HepG2 (cell line): ENCODE results near the gene CELSR3. TPM values are rescaled to one million over a fixed set of nuclear protein-coding genes. Genes with fewer than 3 reads are reported as not detected.

Source experiments
- CHD4 ChIP-seq: fragments of 200-600 bp; sonication (generic); IDR thresholded peaks from 2 replicates; pipeline ENCODE4 v1.7.0; 2017; ENCODE audit warnings: mild to moderate bottlenecking, low read length, borderline replicate concordance
- GTF3A ChIP-seq: sonication (generic); formaldehyde crosslinking; conservative IDR thresholded peaks from 2 replicates; pipeline ENCODE4 v1.4.0; 2020; ENCODE audit warnings: mild to moderate bottlenecking, missing genetic modification reagents
- HNRNPK ChIP-seq: fragments of 200-400 bp; formaldehyde crosslinking; IDR thresholded peaks from 2 replicates; pipeline ENCODE4 v1.6.1; 2018; ENCODE audit warnings: low read length, low read depth, moderate library complexity, mild to moderate bottlenecking; ENCODE audit not compliant: poor library complexity, severe bottlenecking
- IKZF4 ChIP-seq: sonication (generic); formaldehyde crosslinking; IDR thresholded peaks from 2 replicates; pipeline ENCODE4 v1.5.1; 2020; ENCODE audit warnings: borderline replicate concordance, mild to moderate bottlenecking, low read depth, missing genetic modification reagents; ENCODE audit errors: not compliant biosample characterization
- ISL2 ChIP-seq: sonication (generic); formaldehyde crosslinking; IDR thresholded peaks from 2 replicates; pipeline ENCODE4 v1.5.0; 2020; ENCODE audit warnings: missing genetic modification reagents
- KLF16 ChIP-seq, 2 experiments: sonication (generic) in 1 of 2; formaldehyde crosslinking in 1 of 2; IDR thresholded peaks; 2 replicates each; pipeline versions ENCODE4 v1.6.1 to v1.8.0; 2016 to 2023; ENCODE audit warnings: missing genetic modification reagents in 2 of 2, missing compliant biosample characterization in 1 of 2
- MXI1 ChIP-seq: IDR thresholded peaks from 3 replicates; pipeline ENCODE4 v1.6.1; 2012; ENCODE audit warnings: low read depth, low read length, inconsistent platforms, borderline replicate concordance
- ZNF124 ChIP-seq: sonication (generic); formaldehyde crosslinking; IDR thresholded peaks from 2 replicates; pipeline ENCODE4 v1.4.0; 2020; ENCODE audit warnings: missing genetic modification reagents
- ZNF343 ChIP-seq: sonication (generic); formaldehyde crosslinking; IDR thresholded peaks from 2 replicates; pipeline ENCODE4 v1.4.0; 2020; ENCODE audit warnings: mild to moderate bottlenecking, missing genetic modification reagents
- ZNF720 ChIP-seq: sonication (generic); formaldehyde crosslinking; IDR thresholded peaks from 2 replicates; pipeline ENCODE4 v1.4.0; 2020; ENCODE audit warnings: missing genetic modification reagents
- ZNF749 ChIP-seq: sonication (generic); formaldehyde crosslinking; IDR thresholded peaks from 2 replicates; pipeline ENCODE4 v1.8.0; 2022; ENCODE audit warnings: mild to moderate bottlenecking, missing genetic modification reagents, moderate library complexity, borderline replicate concordance
- ZSCAN9 ChIP-seq: IDR thresholded peaks from 2 replicates; pipeline ENCODE4 v1.6.1; 2016; ENCODE audit warnings: borderline replicate concordance
- polyA plus RNA-seq, 8 experiments: library from polyadenylated mRNA; depleted of rRNA in 3 of 8; stranded (reverse) in 7 of 8; unstranded in 1 of 8; fragments of >200 nt; fragmentation: Illumina TruSeq in 4 of 8; extraction: Trizol in 4 of 8; gene quantifications; 2 replicates each; pipeline versions ENCODE4 v1.2.1 to v1.2.3, GENCODE V29; 2011 to 2016; ENCODE audit warnings: low read depth in 4 of 8, missing spikeins in 1 of 8, mixed read lengths in 1 of 8; ENCODE audit not compliant: insufficient read depth in 1 of 8
- total RNA-seq, 5 experiments: library from RNA; depleted of rRNA; stranded (reverse); fragments of >200 nt; fragmentation: Illumina TruSeq; extraction: Trizol; gene quantifications; 2 replicates each; pipeline ENCODE4 v1.2.3, GENCODE V29; 2016; ENCODE audit warnings: low read depth in 1 of 5
- TF ChIP-seq, protein P1 (sequence below): sonication (generic); formaldehyde crosslinking; IDR thresholded peaks from 2 replicates; pipeline ENCODE4 v1.8.1; 2023; ENCODE audit warnings: mild to moderate bottlenecking, inconsistent platforms, moderate library complexity, missing genetic modification reagents, borderline replicate concordance
- TF ChIP-seq, protein P2 (sequence below): sonication (generic); formaldehyde crosslinking; IDR thresholded peaks from 2 replicates; pipeline ENCODE4 v1.5.1; 2020; ENCODE audit warnings: mild to moderate bottlenecking, missing genetic modification reagents, borderline replicate concordance
- TF ChIP-seq, protein P3 (sequence below): sonication (generic); formaldehyde crosslinking; IDR thresholded peaks from 2 replicates; pipeline ENCODE4 v1.8.0; 2023; ENCODE audit warnings: mild to moderate bottlenecking, missing genetic modification reagents
- TF ChIP-seq, protein P4 (sequence below): sonication (generic); formaldehyde crosslinking; IDR thresholded peaks from 2 replicates; pipeline ENCODE4 v1.5.0; 2020; ENCODE audit warnings: missing genetic modification reagents
- TF ChIP-seq, protein P5 (sequence below): sonication (generic); formaldehyde crosslinking; conservative IDR thresholded peaks from 2 replicates; pipeline ENCODE4 v1.4.0; 2020; ENCODE audit warnings: missing genetic modification reagents
- TF ChIP-seq, protein P6 (sequence below), 2 experiments: sonication (generic) in 1 of 2; formaldehyde crosslinking in 1 of 2; IDR thresholded peaks; 2 replicates each; pipeline versions ENCODE4 v1.5.1 to v1.6.1; 2011 to 2020; ENCODE audit warnings: borderline replicate concordance in 1 of 2, low read depth in 1 of 2, low read length in 1 of 2, mild to moderate bottlenecking in 1 of 2, missing genetic modification reagents in 1 of 2, moderate library complexity in 1 of 2

The CELSR3 gene
- total and polyA plus RNA-seq, 2 of the 13 experiments (the other 11 are each of a cell fraction or from before 2014, with no cell fraction given): 5.4 to 6.7 TPM

DNA sequence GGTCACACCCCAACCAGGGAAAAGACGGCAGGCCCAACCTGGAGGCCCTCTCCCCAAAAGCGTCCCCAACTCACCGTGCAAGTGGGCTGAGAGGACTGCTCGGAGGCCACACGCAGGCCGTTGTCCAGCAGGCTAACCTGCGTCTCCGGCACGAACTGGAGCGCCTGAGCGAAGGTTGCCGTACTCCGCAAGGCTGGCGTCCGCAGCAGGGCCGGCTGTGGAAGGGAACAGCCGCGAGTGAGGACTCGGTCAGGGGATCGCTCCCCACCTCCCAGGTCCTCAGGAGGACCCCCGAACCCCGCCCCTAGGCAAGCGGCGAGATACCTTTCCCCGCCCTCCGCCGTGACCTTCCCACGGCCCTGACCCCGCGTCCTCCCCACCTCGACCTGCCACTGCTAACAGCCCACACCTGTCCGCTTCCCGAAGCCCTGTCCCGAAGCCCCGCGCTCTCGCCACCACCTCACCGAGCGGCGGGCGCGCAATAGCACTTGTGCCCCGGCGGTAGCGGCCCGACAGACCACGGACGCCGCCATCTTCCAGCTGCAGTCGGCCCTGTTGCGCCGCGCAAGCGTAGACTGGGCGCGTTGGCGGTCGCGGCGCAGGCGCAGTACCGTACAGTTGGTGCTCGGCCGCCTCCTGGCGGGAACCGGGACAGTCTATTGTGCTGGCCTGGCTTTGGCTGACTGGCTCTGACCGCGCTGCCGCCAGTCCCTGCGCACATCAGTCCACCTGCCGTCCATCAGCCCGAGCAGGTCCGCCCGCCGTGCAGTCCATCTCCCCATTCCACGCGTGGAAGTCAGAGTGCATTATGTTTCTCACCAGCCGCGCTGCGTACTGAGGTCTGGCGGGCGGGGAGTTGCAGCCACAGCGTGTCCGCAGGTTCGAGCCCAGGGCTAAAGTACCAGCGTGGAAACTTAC lies 53.3 kb downstream of the CELSR3 start, which contains the start of gene UQCRC1 (continued):
- TF ChIP-seq, protein P1, sequence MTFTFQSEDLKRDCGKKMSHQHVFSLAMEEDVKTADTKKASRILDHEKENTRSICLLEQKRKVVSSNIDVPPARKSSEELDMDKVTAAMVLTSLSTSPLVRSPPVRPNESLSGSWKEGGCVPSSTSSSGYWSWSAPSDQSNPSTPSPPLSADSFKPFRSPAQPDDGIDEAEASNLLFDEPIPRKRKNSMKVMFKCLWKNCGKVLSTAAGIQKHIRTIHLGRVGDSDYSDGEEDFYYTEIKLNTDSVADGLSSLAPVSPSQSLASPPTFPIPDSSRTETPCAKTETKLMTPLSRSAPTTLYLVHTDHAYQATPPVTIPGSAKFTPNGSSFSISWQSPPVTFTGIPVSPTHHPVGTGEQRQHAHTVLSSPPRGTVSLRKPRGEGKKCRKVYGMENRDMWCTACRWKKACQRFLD: 0 out of 2 replicates have a peak, but pooled peaks have one; percentile 88
- TF ChIP-seq ZNF749 (CRISPR knock-in tag) (peak; percentile 86; the same call in 1 of the 2 replicates), HNRNPK (peak; percentile 64), ISL2 (CRISPR knock-in tag) (peak; percentile 65; the same call in 1 of the 2 replicates), MXI1 (peak; percentile 60; the same call in 1 of the 3 replicates), ZSCAN9 (no peak), GTF3A (peak; percentile 45; the same call in 1 of the 2 replicates), ZNF124 (CRISPR knock-in tag) (0 out of 2 replicates have a peak, but pooled peaks have one; percentile 50), ZNF720 (no peak), CHD4 (no peak), KLF16 (CRISPR knock-in tag; IDR thresholded peaks at IDR 0.05) (peak in 1 of 2 experiments; percentile 73; a peak in 2 of 4 replicates), ZNF343 (CRISPR knock-in tag) (peak; percentile 70; the same call in 1 of the 2 replicates), IKZF4 (CRISPR knock-in tag) (peak; percentile 68)
- TF ChIP-seq, protein P2, sequence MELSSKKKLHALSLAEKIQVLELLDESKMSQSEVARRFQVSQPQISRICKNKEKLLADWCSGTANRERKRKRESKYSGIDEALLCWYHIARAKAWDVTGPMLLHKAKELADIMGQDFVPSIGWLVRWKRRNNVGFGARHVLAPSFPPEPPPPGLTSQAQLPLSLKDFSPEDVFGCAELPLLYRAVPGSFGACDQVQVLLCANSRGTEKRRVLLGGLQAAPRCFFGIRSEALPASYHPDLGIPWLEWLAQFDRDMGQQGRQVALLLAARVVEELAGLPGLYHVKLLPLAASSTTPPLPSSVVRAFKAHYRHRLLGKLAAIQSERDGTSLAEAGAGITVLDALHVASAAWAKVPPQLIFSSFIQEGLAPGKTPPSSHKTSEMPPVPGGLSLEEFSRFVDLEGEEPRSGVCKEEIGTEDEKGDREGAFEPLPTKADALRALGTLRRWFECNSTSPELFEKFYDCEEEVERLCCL (CRISPR knock-in tag): peak; percentile 69
- TF ChIP-seq, protein P3, sequence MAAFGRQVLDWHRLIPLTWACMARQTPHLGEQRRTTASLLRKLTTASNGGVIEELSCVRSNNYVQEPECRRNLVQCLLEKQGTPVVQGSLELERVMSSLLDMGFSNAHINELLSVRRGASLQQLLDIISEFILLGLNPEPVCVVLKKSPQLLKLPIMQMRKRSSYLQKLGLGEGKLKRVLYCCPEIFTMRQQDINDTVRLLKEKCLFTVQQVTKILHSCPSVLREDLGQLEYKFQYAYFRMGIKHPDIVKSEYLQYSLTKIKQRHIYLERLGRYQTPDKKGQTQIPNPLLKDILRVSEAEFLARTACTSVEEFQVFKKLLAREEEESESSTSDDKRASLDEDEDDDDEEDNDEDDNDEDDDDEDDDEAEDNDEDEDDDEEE (CRISPR knock-in tag): peak; percentile 44
- TF ChIP-seq, protein P4, sequence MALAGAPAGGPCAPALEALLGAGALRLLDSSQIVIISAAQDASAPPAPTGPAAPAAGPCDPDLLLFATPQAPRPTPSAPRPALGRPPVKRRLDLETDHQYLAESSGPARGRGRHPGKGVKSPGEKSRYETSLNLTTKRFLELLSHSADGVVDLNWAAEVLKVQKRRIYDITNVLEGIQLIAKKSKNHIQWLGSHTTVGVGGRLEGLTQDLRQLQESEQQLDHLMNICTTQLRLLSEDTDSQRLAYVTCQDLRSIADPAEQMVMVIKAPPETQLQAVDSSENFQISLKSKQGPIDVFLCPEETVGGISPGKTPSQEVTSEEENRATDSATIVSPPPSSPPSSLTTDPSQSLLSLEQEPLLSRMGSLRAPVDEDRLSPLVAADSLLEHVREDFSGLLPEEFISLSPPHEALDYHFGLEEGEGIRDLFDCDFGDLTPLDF (CRISPR knock-in tag): peak; percentile 85
- TF ChIP-seq, protein P5, sequence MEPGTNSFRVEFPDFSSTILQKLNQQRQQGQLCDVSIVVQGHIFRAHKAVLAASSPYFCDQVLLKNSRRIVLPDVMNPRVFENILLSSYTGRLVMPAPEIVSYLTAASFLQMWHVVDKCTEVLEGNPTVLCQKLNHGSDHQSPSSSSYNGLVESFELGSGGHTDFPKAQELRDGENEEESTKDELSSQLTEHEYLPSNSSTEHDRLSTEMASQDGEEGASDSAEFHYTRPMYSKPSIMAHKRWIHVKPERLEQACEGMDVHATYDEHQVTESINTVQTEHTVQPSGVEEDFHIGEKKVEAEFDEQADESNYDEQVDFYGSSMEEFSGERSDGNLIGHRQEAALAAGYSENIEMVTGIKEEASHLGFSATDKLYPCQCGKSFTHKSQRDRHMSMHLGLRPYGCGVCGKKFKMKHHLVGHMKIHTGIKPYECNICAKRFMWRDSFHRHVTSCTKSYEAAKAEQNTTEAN (CRISPR knock-in tag): no peak; the same call in 1 of the 2 replicates
- TF ChIP-seq, protein P6, sequence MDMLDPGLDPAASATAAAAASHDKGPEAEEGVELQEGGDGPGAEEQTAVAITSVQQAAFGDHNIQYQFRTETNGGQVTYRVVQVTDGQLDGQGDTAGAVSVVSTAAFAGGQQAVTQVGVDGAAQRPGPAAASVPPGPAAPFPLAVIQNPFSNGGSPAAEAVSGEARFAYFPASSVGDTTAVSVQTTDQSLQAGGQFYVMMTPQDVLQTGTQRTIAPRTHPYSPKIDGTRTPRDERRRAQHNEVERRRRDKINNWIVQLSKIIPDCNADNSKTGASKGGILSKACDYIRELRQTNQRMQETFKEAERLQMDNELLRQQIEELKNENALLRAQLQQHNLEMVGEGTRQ (IDR thresholded peaks at IDR 0.05; ENCODE audit: low read depth, low read length): no peak
- TF ChIP-seq, protein P6 (CRISPR knock-in tag; IDR thresholded peaks at IDR 0.05; ENCODE audit: borderline replicate concordance): peak; percentile 51; the same call in 1 of the 2 replicates
